MM.1S (cell line): Measurements from ENCODE around the gene SLX4IP.

Experiments
- DNase-seq: peaks from one replicate; pipeline ENCODE4 v3.0.0-alpha.2; 2015
- H2AFZ ChIP-seq: fragments of 300-600 bp; sonication (generic); 2 replicates; pipeline ENCODE4 v1.6.0; 2016; ENCODE audit warnings: antibody characterized with exemption, low read length
- H3F3A ChIP-seq: fragments of 300-600 bp; sonication (generic); 2 replicates; pipeline ENCODE4 v1.6.1; 2016; ENCODE audit warnings: mild to moderate bottlenecking, antibody characterized with exemption, low read length, moderate library complexity, mixed read lengths; ENCODE audit not compliant: insufficient read depth
- H3K27ac ChIP-seq: fragments of 300-600 bp; sonication (generic); 2 replicates; pipeline ENCODE4 v1.5.1; 2016; ENCODE audit warnings: mild to moderate bottlenecking, low read length
- H3K27me3 ChIP-seq: fragments of 300-600 bp; sonication (generic); replicated peaks from 2 replicates; pipeline ENCODE4 v1.6.0; 2016; ENCODE audit warnings: low read length; ENCODE audit not compliant: insufficient read depth
- H3K36me3 ChIP-seq: fragments of 300-600 bp; sonication (generic); replicated peaks from 2 replicates; pipeline ENCODE4 v1.6.1; 2016; ENCODE audit warnings: mild to moderate bottlenecking, low read length, mixed read lengths; ENCODE audit not compliant: insufficient read depth
- H3K4me1 ChIP-seq: fragments of 300-600 bp; sonication (generic); 2 replicates; pipeline ENCODE4 v1.6.1; 2016; ENCODE audit warnings: low read length, mixed read lengths
- H3K4me2 ChIP-seq: fragments of 300-600 bp; sonication (generic); 2 replicates; pipeline ENCODE4 v1.6.0; 2016; ENCODE audit warnings: low read depth, low read length
- H3K4me3 ChIP-seq: fragments of 300-600 bp; sonication (generic); 2 replicates; pipeline ENCODE4 v1.5.1; 2016; ENCODE audit warnings: low read length, mixed read lengths
- H3K79me2 ChIP-seq: fragments of 300-600 bp; sonication (generic); 2 replicates; pipeline ENCODE4 v1.6.1; 2016; ENCODE audit warnings: mixed run types, low read length, mixed read lengths
- H3K9ac ChIP-seq: fragments of 300-600 bp; sonication (generic); 2 replicates; pipeline ENCODE4 v1.6.1; 2016; ENCODE audit warnings: low read length, mixed read lengths
- H3K9me2 ChIP-seq: fragments of 300-600 bp; sonication (generic); replicated peaks from 2 replicates; pipeline ENCODE4 v1.6.1; 2016; ENCODE audit warnings: mild to moderate bottlenecking, low read length, mixed read lengths; ENCODE audit not compliant: insufficient read depth
- H3K9me3 ChIP-seq: fragments of 300-600 bp; sonication (generic); replicated peaks from 2 replicates; pipeline ENCODE4 v1.6.1; 2016; ENCODE audit warnings: mild to moderate bottlenecking, low read length, mixed read lengths; ENCODE audit not compliant: insufficient read depth
- H4K20me1 ChIP-seq: fragments of 300-600 bp; sonication (generic); 2 replicates; pipeline ENCODE4 v1.6.1; 2016; ENCODE audit warnings: mild to moderate bottlenecking, low read length, moderate library complexity, mixed read lengths; ENCODE audit not compliant: insufficient read depth
- EZH2 ChIP-seq: fragments of 300-600 bp; sonication (generic); optimal IDR thresholded peaks from 2 replicates; pipeline ENCODE3; 2017; ENCODE audit warnings: low read depth, mild to moderate bottlenecking, antibody characterized with exemption, low read length, mixed read lengths
- EZH2phosphoT487 ChIP-seq: fragments of 300-600 bp; sonication (generic); IDR thresholded peaks from 2 replicates; pipeline ENCODE4 v1.6.1; 2018; ENCODE audit warnings: antibody characterized with exemption, low read length
- TF ChIP-seq, protein P1 (sequence below): fragments of 300-600 bp; sonication (generic); IDR thresholded peaks from 2 replicates; pipeline ENCODE4 v1.5.1; 2016; ENCODE audit warnings: antibody characterized with exemption, low read length, mixed read lengths

The SLX4IP gene

DNA sequence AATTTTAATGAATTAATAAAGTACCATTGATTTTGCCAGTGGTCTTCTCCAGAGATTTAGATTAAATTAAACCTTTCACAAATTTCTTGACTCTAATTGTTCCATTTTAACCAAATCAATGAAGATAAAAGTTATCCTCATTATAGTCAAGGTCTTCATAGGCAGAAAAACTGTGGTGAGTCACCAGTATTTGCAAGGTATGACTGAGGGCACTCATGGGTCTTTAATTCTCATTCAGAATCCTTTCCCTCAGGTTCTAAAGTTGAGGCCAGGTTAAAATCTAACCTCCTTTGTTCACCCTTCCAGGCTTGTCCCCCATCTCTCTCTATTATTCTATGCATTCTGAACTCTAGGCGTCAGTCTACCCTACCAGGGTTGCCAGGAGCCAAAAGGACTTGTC is 144.8 kb downstream of the SLX4IP start:
- Histone ChIP-seq H3K27ac (no peak overlapping the region), H3K4me3 (no peak overlapping the region), H3K79me2 (no peaks in the 10 kb centered on the region), H2AFZ (no peak overlapping the region), H4K20me1 (no peaks in the 10 kb centered on the region), H3K27me3 (no peaks in the 10 kb centered on the region), H3F3A (no peaks in the 10 kb centered on the region), H3K4me1 (no peaks in the 10 kb centered on the region), H3K9me2 (no peaks in the 10 kb centered on the region), H3K9me3 (no peaks in the 10 kb centered on the region), H3K36me3 (no peaks in the 10 kb centered on the region), H3K9ac (no peak overlapping the region), H3K4me2 (no peak overlapping the region)
- TF ChIP-seq EZH2phosphoT487: no peak
- TF ChIP-seq EZH2: no peak
- TF ChIP-seq, protein P1, sequence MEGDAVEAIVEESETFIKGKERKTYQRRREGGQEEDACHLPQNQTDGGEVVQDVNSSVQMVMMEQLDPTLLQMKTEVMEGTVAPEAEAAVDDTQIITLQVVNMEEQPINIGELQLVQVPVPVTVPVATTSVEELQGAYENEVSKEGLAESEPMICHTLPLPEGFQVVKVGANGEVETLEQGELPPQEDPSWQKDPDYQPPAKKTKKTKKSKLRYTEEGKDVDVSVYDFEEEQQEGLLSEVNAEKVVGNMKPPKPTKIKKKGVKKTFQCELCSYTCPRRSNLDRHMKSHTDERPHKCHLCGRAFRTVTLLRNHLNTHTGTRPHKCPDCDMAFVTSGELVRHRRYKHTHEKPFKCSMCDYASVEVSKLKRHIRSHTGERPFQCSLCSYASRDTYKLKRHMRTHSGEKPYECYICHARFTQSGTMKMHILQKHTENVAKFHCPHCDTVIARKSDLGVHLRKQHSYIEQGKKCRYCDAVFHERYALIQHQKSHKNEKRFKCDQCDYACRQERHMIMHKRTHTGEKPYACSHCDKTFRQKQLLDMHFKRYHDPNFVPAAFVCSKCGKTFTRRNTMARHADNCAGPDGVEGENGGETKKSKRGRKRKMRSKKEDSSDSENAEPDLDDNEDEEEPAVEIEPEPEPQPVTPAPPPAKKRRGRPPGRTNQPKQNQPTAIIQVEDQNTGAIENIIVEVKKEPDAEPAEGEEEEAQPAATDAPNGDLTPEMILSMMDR: no peak
- DNase-seq: no peak

DNA sequence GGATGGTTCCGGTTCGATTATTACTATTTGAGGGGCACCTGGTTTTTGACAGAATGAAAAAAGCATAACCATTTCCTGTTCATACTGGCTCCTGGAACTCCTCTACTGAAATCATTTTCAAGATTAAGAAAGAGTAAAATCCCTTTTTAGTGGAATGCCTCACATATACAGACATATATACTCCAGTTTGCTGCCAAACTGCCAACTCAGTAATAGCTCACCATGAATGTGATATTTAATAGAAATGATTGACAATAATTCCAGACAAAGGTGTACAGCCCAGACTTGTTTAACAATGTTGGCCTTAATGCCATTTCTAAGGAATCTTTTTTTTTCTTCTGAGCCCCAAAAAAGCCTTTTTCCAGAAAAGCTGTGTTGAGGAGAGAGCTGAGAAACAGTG is 145.6 kb downstream of the SLX4IP start:
- no peak overlapping the region for H2AFZ ChIP-seq
- H3K4me2 ChIP-seq: no peak overlapping the region
- no peaks in the 10 kb centered on the region for H3F3A ChIP-seq
- H3K79me2 ChIP-seq: no peaks in the 10 kb centered on the region
- H3K9me3 ChIP-seq: no peaks in the 10 kb centered on the region
- no peak overlapping the region for H3K27ac ChIP-seq
- H3K36me3 ChIP-seq: no peaks in the 10 kb centered on the region
- H3K9me2 ChIP-seq: no peaks in the 10 kb centered on the region
- H4K20me1 ChIP-seq: no peaks in the 10 kb centered on the region
- H3K9ac ChIP-seq: no peak overlapping the region
- TF ChIP-seq EZH2phosphoT487: no peak
- no peak overlapping the region for H3K4me3 ChIP-seq
- H3K4me1 ChIP-seq: no peaks in the 10 kb centered on the region
- DNase-seq: no peak
- no peaks in the 10 kb centered on the region for H3K27me3 ChIP-seq

DNA sequence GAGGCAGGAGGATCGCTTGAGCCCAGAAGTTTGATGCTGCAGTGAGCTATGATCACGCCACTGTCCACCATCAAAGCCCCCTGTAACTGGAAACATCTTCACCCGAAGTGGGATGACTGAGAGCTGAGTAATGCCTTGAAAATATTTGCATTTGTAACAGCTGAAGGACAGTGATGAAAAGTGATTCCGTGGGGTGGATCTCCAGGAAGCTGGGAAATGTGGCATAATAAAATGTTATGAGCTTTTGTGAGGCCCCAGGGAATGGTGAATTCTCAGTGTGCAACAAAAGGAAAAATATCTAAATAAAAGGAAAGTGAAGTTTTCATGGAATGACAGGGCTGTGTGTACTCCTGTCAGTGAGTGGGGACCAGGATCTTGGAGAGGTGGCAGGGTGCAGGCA is 146.7 kb downstream of the SLX4IP start:
- Histone ChIP-seq H3K9ac (no peak overlapping the region), H3K9me3 (no peaks in the 10 kb centered on the region), H4K20me1 (no peaks in the 10 kb centered on the region), H3K4me1 (no peaks in the 10 kb centered on the region), H3K36me3 (no peaks in the 10 kb centered on the region), H3K4me3 (no peak overlapping the region), H3F3A (no peaks in the 10 kb centered on the region), H2AFZ (no peak overlapping the region), H3K79me2 (no peaks in the 10 kb centered on the region), H3K27me3 (no peaks in the 10 kb centered on the region), H3K4me2 (no peak overlapping the region), H3K27ac (no peak overlapping the region), H3K9me2 (no peaks in the 10 kb centered on the region)
- no peak for DNase-seq
- TF ChIP-seq EZH2 (no peak), EZH2phosphoT487 (no peak)
- TF ChIP-seq, protein P1: no peak

DNA sequence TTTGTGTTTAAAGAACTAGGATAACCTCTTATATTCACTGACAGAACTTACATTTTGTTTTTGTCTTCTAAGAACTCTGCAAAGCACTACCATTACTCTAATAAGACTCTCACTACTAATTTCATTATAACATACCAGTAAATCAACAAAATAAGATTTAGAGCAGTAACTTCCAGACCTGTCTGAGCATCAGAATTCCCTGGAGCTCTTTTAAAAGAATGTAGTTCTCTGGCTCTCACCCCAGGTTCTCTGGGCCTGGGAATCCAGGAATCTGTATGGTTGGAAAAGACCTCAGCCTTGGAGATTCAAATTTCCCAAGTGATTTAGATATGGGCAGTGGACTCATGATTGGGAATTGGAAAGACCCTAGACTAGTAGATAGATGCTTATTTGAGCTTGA is 149.3 kb downstream of the SLX4IP start:
- no peak for TF ChIP-seq EZH2
- TF ChIP-seq EZH2phosphoT487: no peak
- TF ChIP-seq, protein P1: no peak
- H3K9ac ChIP-seq: no peak overlapping the region
- H3K27me3 ChIP-seq: no peaks in the 10 kb centered on the region
- H3K4me3 ChIP-seq: no peak overlapping the region
- H3F3A ChIP-seq: no peaks in the 10 kb centered on the region
- no peaks in the 10 kb centered on the region for H3K79me2 ChIP-seq
- H3K27ac ChIP-seq: no peak overlapping the region
- DNase-seq: no peak
- no peak overlapping the region for H2AFZ ChIP-seq
- H3K4me1 ChIP-seq: no peaks in the 10 kb centered on the region
- H3K9me3 ChIP-seq: no peaks in the 10 kb centered on the region
- H4K20me1 ChIP-seq: no peaks in the 10 kb centered on the region
- H3K36me3 ChIP-seq: no peaks in the 10 kb centered on the region
- no peak overlapping the region for H3K4me2 ChIP-seq
- H3K9me2 ChIP-seq: no peaks in the 10 kb centered on the region
